ENCODE data around the gene SYMPK.

SYMPK gene

GRCh38 chr19:45866400-45867176 lies 3.6 kb upstream of the SYMPK start:
- Histone ChIP-seq H3K27me3 (ENCODE audit: insufficient read depth, poor library complexity, severe bottlenecking) (peaks cover 31% of the 10 kb centered on the region), H3K4me3 (replicated peaks; ENCODE audit: insufficient read depth, low read length) (no peak overlapping the region), H3K27ac (replicated peaks) (no peak overlapping the region)
- no peak for DNase-seq (ENCODE audit: low read depth in 1 of 2, low spot score in 1 of 2)
- TF ChIP-seq REST (IDR thresholded peaks at IDR 0.05; ENCODE audit: insufficient replicate concordance, low read depth) (no peak), CTCF (IDR thresholded peaks at IDR 0.05; ENCODE audit: insufficient read depth, low read length) (no peak), GABPA (IDR thresholded peaks at IDR 0.05; ENCODE audit: low read depth) (no peak), POLR2AphosphoS5 (IDR thresholded peaks at IDR 0.05; ENCODE audit: low read depth) (no peak), SPI1 (IDR thresholded peaks at IDR 0.05; ENCODE audit: borderline replicate concordance, low read depth) (no peak)

GRCh38 chr19:45865269-45865948 lies 2.5 kb upstream of the SYMPK start:
- Histone ChIP-seq H3K27ac (replicated peaks) (no peak overlapping the region), H3K27me3 (ENCODE audit: insufficient read depth, poor library complexity, severe bottlenecking) (peaks cover 31% of the 10 kb centered on the region), H3K4me3 (replicated peaks; ENCODE audit: insufficient read depth, low read length) (no peak overlapping the region)
- DNase-seq (ENCODE audit: low read depth in 1 of 2, low spot score in 1 of 2), result no peak
- TF ChIP-seq SPI1 (IDR thresholded peaks at IDR 0.05; ENCODE audit: borderline replicate concordance, low read depth) (no peak), CTCF (IDR thresholded peaks at IDR 0.05; ENCODE audit: insufficient read depth, low read length) (no peak), POLR2AphosphoS5 (IDR thresholded peaks at IDR 0.05; ENCODE audit: low read depth) (no peak)

GRCh38 chr19:45864629-45865082 lies 1.7 kb upstream of the SYMPK start:
- DNase-seq (ENCODE audit: low read depth in 1 of 2, low spot score in 1 of 2), result no peak
- TF ChIP-seq GABPA (IDR thresholded peaks at IDR 0.05; ENCODE audit: low read depth) (no peak), POLR2AphosphoS5 (IDR thresholded peaks at IDR 0.05; ENCODE audit: low read depth) (no peak), REST (IDR thresholded peaks at IDR 0.05; ENCODE audit: insufficient replicate concordance, low read depth) (no peak), CTCF (IDR thresholded peaks at IDR 0.05; ENCODE audit: insufficient read depth, low read length) (no peak)
- Histone ChIP-seq H3K27ac (replicated peaks) (no peak overlapping the region), H3K4me3 (replicated peaks; ENCODE audit: insufficient read depth, low read length) (no peak overlapping the region), H3K27me3 (ENCODE audit: insufficient read depth, poor library complexity, severe bottlenecking) (peaks cover 31% of the 10 kb centered on the region)

Data from HL-60 (cell line).